IMR-90 (cell line): ENCODE results near the gene GPX3. TPM values are rescaled to one million over a fixed set of nuclear protein-coding genes. Genes with fewer than 3 reads are reported as not detected.

Experiments used
- ATAC-seq: fragments of 200-7000 bp; cut with Tn5 transposase; 2 replicates; pipeline ENCODE4 v1.9.1; 2020; ENCODE audit warnings: low read depth, mild to moderate bottlenecking, moderate library complexity
- BruUV-seq: library from RNA; stranded (reverse); fragments of 400-500 nt; replicated peaks from 2 replicates; lab custom pipeline; 2021; lab: Mats Ljungman, UMichigan
- CTCF ChIA-PET: fragments of 300-600 bp; formaldehyde crosslinking; extraction: SDS; loops from one replicate; lab custom pipeline; 2021; ENCODE audit warnings: antibody characterized with exemption; lab: Yijun Ruan, JAX
- POLR2A ChIA-PET: fragments of 300-600 bp; sonication (Branson Sonifier 250); formaldehyde crosslinking; loops from one replicate; lab custom pipeline; 2022; ENCODE audit warnings: antibody characterized with exemption; ENCODE audit not compliant: unreplicated experiment; lab: Charles Lee
- DNase-seq: peaks from one replicate; pipeline ENCODE4 v3.0.0; 2013
- H2AFZ ChIP-seq: replicated peaks from 2 replicates; pipeline ENCODE3; 2013; ENCODE audit warnings: low read length, mild to moderate bottlenecking; ENCODE audit not compliant: poor library complexity
- H2AK5ac ChIP-seq: 2 replicates; pipeline ENCODE4 v1.6.1; 2013; ENCODE audit warnings: low read depth, low read length, inconsistent platforms
- H2AK9ac ChIP-seq: replicated peaks from 2 replicates; pipeline ENCODE3; 2013; ENCODE audit warnings: mild to moderate bottlenecking, low read depth, low read length, moderate library complexity; ENCODE audit not compliant: poor library complexity
- H2BK120ac ChIP-seq: 2 replicates; pipeline ENCODE4 v1.6.1; 2013; ENCODE audit warnings: low read depth, low read length, inconsistent platforms
- H2BK15ac ChIP-seq: 3 replicates; pipeline ENCODE4 v1.6.1; 2013; ENCODE audit warnings: low read depth, low read length, inconsistent platforms
- H2BK20ac ChIP-seq: 2 replicates; pipeline ENCODE4 v1.6.1; 2013; ENCODE audit warnings: low read depth, mild to moderate bottlenecking, inconsistent platforms, low read length, moderate library complexity
- H2BK5ac ChIP-seq: 2 replicates; pipeline ENCODE4 v1.6.1; 2013; ENCODE audit warnings: mild to moderate bottlenecking, low read depth, low read length, inconsistent platforms; ENCODE audit not compliant: poor library complexity, severe bottlenecking
- H3K14ac ChIP-seq: replicated peaks from 2 replicates; pipeline ENCODE4 v1.6.1; 2013; ENCODE audit warnings: low read depth, low read length, inconsistent platforms
- H3K18ac ChIP-seq: 2 replicates; pipeline ENCODE4 v1.6.1; 2013; ENCODE audit warnings: low read depth, low read length, control low read depth
- H3K23ac ChIP-seq: 2 replicates; pipeline ENCODE4 v1.6.1; 2013; ENCODE audit warnings: low read depth, low read length, inconsistent platforms
- H3K27ac ChIP-seq: 2 replicates; pipeline ENCODE4 v1.5.1; 2013; ENCODE audit warnings: mild to moderate bottlenecking, control low read depth, low read length; ENCODE audit not compliant: insufficient read depth
- H3K27me3 ChIP-seq: 2 replicates; pipeline ENCODE4 v1.6.1; 2013; ENCODE audit warnings: low read length; ENCODE audit not compliant: control insufficient read depth, insufficient read depth
- H3K36me3 ChIP-seq: 2 replicates; pipeline ENCODE4 v1.6.1; 2013; ENCODE audit warnings: low read length, mixed read lengths; ENCODE audit not compliant: control insufficient read depth, insufficient read depth
- H3K4ac ChIP-seq: 2 replicates; pipeline ENCODE4 v1.6.1; 2013; ENCODE audit warnings: low read depth, low read length, inconsistent platforms
- H3K4me1 ChIP-seq: 2 replicates; pipeline ENCODE4 v1.6.1; 2013; ENCODE audit warnings: low read length, mixed read lengths; ENCODE audit not compliant: control insufficient read depth, insufficient read depth
- H3K4me2 ChIP-seq: 2 replicates; pipeline ENCODE4 v1.6.1; 2013; ENCODE audit warnings: low read depth, mild to moderate bottlenecking, control low read depth, low read length, moderate library complexity
- H3K4me3 ChIP-seq: 2 replicates; pipeline ENCODE4 v1.5.1; 2013; ENCODE audit warnings: low read depth, mild to moderate bottlenecking, control low read depth, low read length, moderate library complexity; ENCODE audit not compliant: insufficient read depth
- H3K56ac ChIP-seq: 2 replicates; pipeline ENCODE4 v1.6.1; 2013; ENCODE audit warnings: low read length, inconsistent platforms; ENCODE audit not compliant: insufficient read depth; ENCODE audit errors: extremely low read depth
- H3K79me1 ChIP-seq, 2 experiments: 2 replicates each; pipeline ENCODE4 v1.6.1; 2013; ENCODE audit warnings: low read length in 2 of 2, inconsistent platforms in 1 of 2, low read depth in 1 of 2
- H3K9ac ChIP-seq: 2 replicates; pipeline ENCODE4 v1.6.1; 2013; ENCODE audit warnings: low read depth, low read length, control low read depth
- H3K9me1 ChIP-seq: 2 replicates; pipeline ENCODE4 v1.6.1; 2013; ENCODE audit warnings: low read length, inconsistent platforms; ENCODE audit not compliant: insufficient read depth
- H3K9me3 ChIP-seq: 2 replicates; pipeline ENCODE4 v1.6.1; 2013; ENCODE audit warnings: low read length; ENCODE audit not compliant: control insufficient read depth, insufficient read depth
- H4K20me1 ChIP-seq: 2 replicates; pipeline ENCODE4 v1.6.1; 2013; ENCODE audit warnings: low read length, inconsistent platforms; ENCODE audit not compliant: insufficient read depth
- H4K5ac ChIP-seq: 2 replicates; pipeline ENCODE4 v1.6.1; 2013; ENCODE audit warnings: mild to moderate bottlenecking, low read depth, low read length, control low read depth
- H4K8ac ChIP-seq, 2 experiments: 2 replicates each; pipeline ENCODE4 v1.6.1; 2013; ENCODE audit warnings: low read depth in 2 of 2, low read length in 2 of 2, control low read depth in 1 of 2, inconsistent platforms in 1 of 2
- H4K91ac ChIP-seq: 2 replicates; pipeline ENCODE4 v1.6.1; 2013; ENCODE audit warnings: low read depth, low read length, inconsistent platforms; ENCODE audit not compliant: insufficient read depth
- BHLHE40 ChIP-seq: fragments of 150-350 bp; IDR thresholded peaks from 2 replicates; pipeline ENCODE4 v1.6.1; 2016; ENCODE audit warnings: mild to moderate bottlenecking, low read depth, low read length
- CEBPB ChIP-seq: IDR thresholded peaks from 2 replicates; pipeline ENCODE4 v1.6.1; 2012; ENCODE audit warnings: low read depth, low read length, improper control_type of control experiment
- CHD1 ChIP-seq: IDR thresholded peaks from 2 replicates; pipeline ENCODE4 v1.6.1; 2012; ENCODE audit warnings: low read depth, low read length, improper control_type of control experiment
- CTCF ChIP-seq: conservative IDR thresholded peaks from 2 replicates; pipeline ENCODE4 v1.5.1; 2012; ENCODE audit warnings: mild to moderate bottlenecking, low read depth, low read length, improper control_type of control experiment
- ELK1 ChIP-seq: fragments of 150-350 bp; IDR thresholded peaks from 2 replicates; pipeline ENCODE4 v1.6.1; 2016; ENCODE audit warnings: low read depth, mild to moderate bottlenecking, low read length, moderate library complexity, borderline replicate concordance
- FOS ChIP-seq: fragments of 150-350 bp; IDR thresholded peaks from 2 replicates; pipeline ENCODE4 v1.6.1; 2016; ENCODE audit warnings: low read depth, low read length
- MAFK ChIP-seq: IDR thresholded peaks from 2 replicates; pipeline ENCODE4 v1.6.1; 2012; ENCODE audit warnings: low read depth, low read length, improper control_type of control experiment
- MAZ ChIP-seq: IDR thresholded peaks from 2 replicates; pipeline ENCODE4 v1.6.1; 2012; ENCODE audit warnings: low read depth, mild to moderate bottlenecking, low read length, improper control_type of control experiment, moderate library complexity, borderline replicate concordance
- MXI1 ChIP-seq: IDR thresholded peaks from 2 replicates; pipeline ENCODE4 v1.6.1; 2012; ENCODE audit warnings: low read depth, mild to moderate bottlenecking, low read length, moderate library complexity, borderline replicate concordance
- NFE2L2 ChIP-seq: fragments of 150-350 bp; IDR thresholded peaks from 2 replicates; pipeline ENCODE4 v1.6.1; 2016; ENCODE audit warnings: low read depth, mild to moderate bottlenecking, low read length
- POLR2A ChIP-seq: IDR thresholded peaks from 2 replicates; pipeline ENCODE4 v1.6.1; 2012; ENCODE audit warnings: mild to moderate bottlenecking, low read depth, low read length
- RAD21 ChIP-seq: IDR thresholded peaks from 2 replicates; pipeline ENCODE4 v1.6.1; 2012; ENCODE audit warnings: low read length, improper control_type of control experiment
- RCOR1 ChIP-seq: IDR thresholded peaks from 2 replicates; pipeline ENCODE4 v1.6.1; 2012; ENCODE audit warnings: mild to moderate bottlenecking, low read length, improper control_type of control experiment; ENCODE audit not compliant: insufficient replicate concordance
- RFX5 ChIP-seq: IDR thresholded peaks from 2 replicates; pipeline ENCODE4 v1.8.0; 2012; ENCODE audit warnings: low read depth, mild to moderate bottlenecking, low read length, moderate library complexity
- SMC3 ChIP-seq: fragments of 150-350 bp; IDR thresholded peaks from 2 replicates; pipeline ENCODE4 v1.6.1; 2016; ENCODE audit warnings: low read depth, mild to moderate bottlenecking, antibody characterized with exemption, low read length, moderate library complexity
- USF2 ChIP-seq: fragments of 150-350 bp; IDR thresholded peaks from 2 replicates; pipeline ENCODE4 v1.6.1; 2017; ENCODE audit warnings: mild to moderate bottlenecking, antibody characterized with exemption, low read length, low read depth
- WGBS, 2 experiments: methylation state at CpG; one replicate each; pipeline versions ENCODE4 v1.1.5 to v1.1.7; 2013; ENCODE audit warnings: missing lambda C conversion rate in 2 of 2; ENCODE audit not compliant: insufficient read length in 1 of 2; ENCODE audit errors: extremely low coverage in 2 of 2; 5-methylcytosine and 5-hydroxymethylcytosine counted together
- dilution Hi-C: fragments of 300-500 bp; cut with HindIII; formaldehyde crosslinking; loops from one replicate; pipeline ENCODE4 v1.14.3; 2018; ENCODE audit warnings: low sequenced_read_pairs; ENCODE audit not compliant: unreplicated experiment
- in situ Hi-C: fragments of 300-500 bp; cut with MboI; formaldehyde crosslinking; loops from 3 replicates; pipeline ENCODE4 v1.14.3; 2019; ENCODE audit warnings: low sequenced_read_pairs, inconsistent platforms, mixed read lengths
- intact Hi-C: fragments of 100-400 bp; cut with micrococcal nuclease; formaldehyde crosslinking; loops from 2 replicates; pipeline ENCODE4 v1.10.0; 2022
- polyA plus RNA-seq, 3 experiments: library from polyadenylated mRNA; depleted of rRNA; stranded (reverse); fragments of >200 nt; gene quantifications; 2 replicates each; pipeline ENCODE4 v1.2.3, GENCODE V29; 2012; ENCODE audit warnings: low replicate concordance in 1 of 3
- total RNA-seq: library from RNA; depleted of rRNA; stranded (reverse); fragments of >200 nt; gene quantifications from 2 replicates; pipeline ENCODE4 v1.2.3, GENCODE V29; 2012

GPX3 gene
- total and polyA plus RNA-seq, 2 of the 4 experiments (the other 2 are of a cell fraction): 0.36 to 1.0 TPM

- Histone ChIP-seq H3K27me3 (peaks cover 3% of the 10 kb centered on the region; the same call in 1 of the 2 replicates), H3K56ac (no peak overlapping the region), H3K36me3 (no peaks in the 10 kb centered on the region), H2AK5ac (no peak overlapping the region), H3K9me1 (no peaks in the 10 kb centered on the region), H2BK5ac (no peak overlapping the region), H3K4me3 (no peak overlapping the region), H3K4me2 (no peak overlapping the region), H2AFZ (no peak overlapping the region), H3K9ac (no peak overlapping the region), H3K9me3 (peaks cover 7% of the 10 kb centered on the region; the same call in 1 of the 2 replicates), H4K8ac (no peak overlapping the region), H2BK20ac (no peak overlapping the region), H3K27ac (no peak overlapping the region), H3K14ac (no peak overlapping the region), H2BK15ac (no peak overlapping the region), H3K18ac (no peak overlapping the region), H3K79me1 (no peaks in the 10 kb centered on the region), H4K5ac (no peak overlapping the region), H4K91ac (no peak overlapping the region), H3K4ac (no peak overlapping the region), H4K20me1 (no peaks in the 10 kb centered on the region), H2AK9ac (no peak overlapping the region), H3K23ac (no peak overlapping the region), H3K4me1 (no peaks in the 10 kb centered on the region), H2BK120ac (no peak overlapping the region)
- 80% methylated on average over 1 of the region's 2 CpGs; no CpG with 5 or more reads in 1 of the 2 experiments for WGBS, 2 experiments
- DNase-seq: no peak
- dilution Hi-C loops: no loop called here
- no peak for ATAC-seq
- POLR2A ChIA-PET: no interaction called here
- CTCF ChIA-PET: no interaction called here
- in situ Hi-C loops: no loop called here
- BruUV-seq: no TSS peak
- intact Hi-C loops: no loop called here
- no peak for TF ChIP-seq POLR2A
- TF ChIP-seq ELK1: no peak
- TF ChIP-seq RFX5: no peak
- no peak for TF ChIP-seq SMC3
- no peak for TF ChIP-seq FOS
- no peak for TF ChIP-seq CHD1
- TF ChIP-seq CTCF: no peak
- no peak for TF ChIP-seq BHLHE40
- no peak for TF ChIP-seq MAFK
- no peak for TF ChIP-seq MAZ
- no peak for TF ChIP-seq MXI1
- no peak for TF ChIP-seq RAD21
- no peak for TF ChIP-seq USF2
- TF ChIP-seq RCOR1: no peak
- TF ChIP-seq CEBPB: no peak
- TF ChIP-seq NFE2L2: no peak
Observed at GRCh38 chr5:150993422-150993821, 27.0 kb upstream of the GPX3 start.
